OCI-LY1 (cell line): ENCODE data around the gene BLID.

Experiments
- EZH2 ChIP-seq: fragments of 200-600 bp; sonication (generic), shearing (Covaris generic); IDR thresholded peaks from 2 replicates; pipeline ENCODE4 v1.8.0; 2017; ENCODE audit warnings: borderline replicate concordance, mixed run types, mild to moderate bottlenecking, antibody characterized with exemption, low read length, moderate library complexity, mixed read lengths
- TF ChIP-seq, protein P1 (sequence below): fragments of 200-600 bp; sonication (generic), shearing (Covaris generic); IDR thresholded peaks from 2 replicates; pipeline ENCODE4 v1.5.1; 2017; ENCODE audit warnings: mild to moderate bottlenecking, antibody characterized with exemption, low read length, moderate library complexity, mixed read lengths

DNA sequence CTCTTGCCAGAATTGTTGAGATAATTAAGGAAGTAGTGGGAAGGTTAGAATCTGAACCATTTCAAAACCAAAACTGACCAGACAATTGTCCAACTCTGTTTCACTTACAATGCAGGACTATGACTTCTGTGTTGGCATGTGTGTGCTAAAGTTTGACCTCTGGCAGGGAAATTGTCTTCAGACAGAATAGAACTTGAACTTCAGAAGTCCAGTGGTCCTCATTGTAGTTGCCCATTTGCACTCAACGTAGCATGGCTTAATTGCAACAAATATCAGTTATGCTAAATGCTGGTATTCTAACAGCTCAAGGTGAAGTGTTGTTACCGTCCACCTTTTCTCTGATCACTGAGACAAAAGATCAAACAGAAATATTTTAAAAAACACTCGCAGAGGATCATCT, 47.2 kb downstream of the BLID start:
- TF ChIP-seq, protein P1, sequence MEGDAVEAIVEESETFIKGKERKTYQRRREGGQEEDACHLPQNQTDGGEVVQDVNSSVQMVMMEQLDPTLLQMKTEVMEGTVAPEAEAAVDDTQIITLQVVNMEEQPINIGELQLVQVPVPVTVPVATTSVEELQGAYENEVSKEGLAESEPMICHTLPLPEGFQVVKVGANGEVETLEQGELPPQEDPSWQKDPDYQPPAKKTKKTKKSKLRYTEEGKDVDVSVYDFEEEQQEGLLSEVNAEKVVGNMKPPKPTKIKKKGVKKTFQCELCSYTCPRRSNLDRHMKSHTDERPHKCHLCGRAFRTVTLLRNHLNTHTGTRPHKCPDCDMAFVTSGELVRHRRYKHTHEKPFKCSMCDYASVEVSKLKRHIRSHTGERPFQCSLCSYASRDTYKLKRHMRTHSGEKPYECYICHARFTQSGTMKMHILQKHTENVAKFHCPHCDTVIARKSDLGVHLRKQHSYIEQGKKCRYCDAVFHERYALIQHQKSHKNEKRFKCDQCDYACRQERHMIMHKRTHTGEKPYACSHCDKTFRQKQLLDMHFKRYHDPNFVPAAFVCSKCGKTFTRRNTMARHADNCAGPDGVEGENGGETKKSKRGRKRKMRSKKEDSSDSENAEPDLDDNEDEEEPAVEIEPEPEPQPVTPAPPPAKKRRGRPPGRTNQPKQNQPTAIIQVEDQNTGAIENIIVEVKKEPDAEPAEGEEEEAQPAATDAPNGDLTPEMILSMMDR, result no peak
- no peak for TF ChIP-seq EZH2
